GM12878 (cell line): Measurements from ENCODE around the gene CTBP1.

Experiments
- CREB1 ChIP-seq: IDR thresholded peaks from 2 replicates; pipeline ENCODE4 v1.6.1; 2012; ENCODE audit warnings: low read depth, mild to moderate bottlenecking, inconsistent platforms
- CTCF ChIP-seq, 3 experiments: IDR thresholded peaks in 2 of 3; conservative IDR thresholded peaks in 1 of 3; 2 replicates each; pipeline ENCODE4 v1.5.1; 2011; ENCODE audit warnings: low read depth in 3 of 3, low read length in 3 of 3, mild to moderate bottlenecking in 3 of 3, control low read depth in 2 of 3, moderate library complexity in 2 of 3, inconsistent platforms in 1 of 3, mixed read lengths in 1 of 3; ENCODE audit not compliant: control insufficient read depth in 2 of 3, insufficient read depth in 1 of 3; ENCODE audit errors: extremely low read depth in 1 of 3
- KDM1A ChIP-seq: fragments of 200-600 bp; sonication (generic); IDR thresholded peaks from 2 replicates; pipeline ENCODE4 v1.6.1; 2016; ENCODE audit warnings: borderline replicate concordance
- MYC ChIP-seq: IDR thresholded peaks from 2 replicates; pipeline ENCODE4 v1.6.1; 2011; ENCODE audit warnings: mild to moderate bottlenecking, low read length, moderate library complexity, inconsistent platforms; ENCODE audit not compliant: insufficient read depth, insufficient replicate concordance, insufficient read length, severe bottlenecking

DNA sequence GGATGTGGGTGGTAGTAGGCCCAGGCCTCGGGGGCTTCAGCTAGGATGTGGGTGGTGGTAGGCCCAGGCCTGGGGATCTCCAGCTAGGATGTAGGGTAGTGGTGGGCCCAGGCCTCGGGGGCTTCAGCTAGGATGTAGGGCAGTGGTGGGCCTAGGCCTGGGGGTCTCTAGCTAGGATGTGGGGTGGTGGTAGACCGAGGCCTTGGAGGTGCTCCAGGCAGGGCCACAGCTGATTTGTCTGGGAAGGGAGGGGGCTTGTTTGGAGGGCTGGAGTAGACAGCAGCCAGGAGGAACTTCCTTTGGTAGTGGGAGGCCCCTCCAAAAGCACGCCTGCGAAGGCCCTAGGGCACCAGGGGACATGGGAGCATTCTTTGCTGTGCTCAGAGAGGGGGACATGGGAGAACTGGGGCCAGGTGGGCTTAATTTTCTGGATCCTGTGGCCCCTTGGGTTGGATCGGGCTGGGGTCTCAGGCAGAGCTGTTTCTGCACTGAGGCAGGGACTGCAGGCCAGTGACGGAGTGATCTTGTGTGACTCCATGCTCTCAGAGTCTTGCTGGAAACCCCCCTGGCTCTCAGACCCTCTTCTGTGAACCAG lies 73.2 kb downstream of the CTBP1 start:
- TF ChIP-seq KDM1A (no peak), CREB1 (no peak), CTCF (IDR thresholded peaks at IDR 0.05 in 2 of 3, conservative IDR thresholded peaks at IDR 0.05 in 1 of 3; ENCODE audit: control insufficient read depth in 2 of 3, extremely low read depth in 1 of 3, insufficient read depth in 1 of 3, low read depth in 3 of 3, low read length in 3 of 3) (no peak), MYC (no peak)
